ENCODE results near the gene DDX42. TPM values are rescaled to one million over a fixed set of nuclear protein-coding genes. Genes with fewer than 3 reads are reported as not detected.

Gene DDX42
- polyA plus RNA-seq, 1 experiment = 141 TPM

GRCh38 chr17:63827002-63827800 is 53.2 kb downstream of the DDX42 start, which contains the start of the genes FTSJ3 and PSMC5:
FTSJ3 (minus strand) TSS chr17:63827663; CDS start chr17:63826902, 761 bp downstream.
PSMC5 (plus strand) TSS chr17:63827431; CDS start chr17:63827491, 60 bp downstream.
- ChIA-PET POLR2A (interaction anchor here (0.8 to 2.4 kb wide), 9 partner anchors 9 to 501 kb away, joined by 3 to 12 read pairs (median 5); partner anchors contain the start of genes CCDC47, DDX42 and SMARCD2), CTCF (interaction anchor here (0.6 to 2.5 kb wide), 2 partner anchors 8 to 22 kb away, joined by 5 to 11 read pairs; no protein-coding TSS in a partner anchor)
- H3K4me3 ChIP-seq (ENCODE audit: low read depth, low read length) = peak within 1 kb of the TSS; percentile 91
- H3K27me3 ChIP-seq (ENCODE audit: control insufficient read depth, insufficient read depth, low read length) = no peaks in the 10 kb centered on the region
- H3K27ac ChIP-seq (ENCODE audit: low read depth, low read length) = peak within 1 kb of the TSS; percentile 83
- TF ChIP-seq, protein P1, sequence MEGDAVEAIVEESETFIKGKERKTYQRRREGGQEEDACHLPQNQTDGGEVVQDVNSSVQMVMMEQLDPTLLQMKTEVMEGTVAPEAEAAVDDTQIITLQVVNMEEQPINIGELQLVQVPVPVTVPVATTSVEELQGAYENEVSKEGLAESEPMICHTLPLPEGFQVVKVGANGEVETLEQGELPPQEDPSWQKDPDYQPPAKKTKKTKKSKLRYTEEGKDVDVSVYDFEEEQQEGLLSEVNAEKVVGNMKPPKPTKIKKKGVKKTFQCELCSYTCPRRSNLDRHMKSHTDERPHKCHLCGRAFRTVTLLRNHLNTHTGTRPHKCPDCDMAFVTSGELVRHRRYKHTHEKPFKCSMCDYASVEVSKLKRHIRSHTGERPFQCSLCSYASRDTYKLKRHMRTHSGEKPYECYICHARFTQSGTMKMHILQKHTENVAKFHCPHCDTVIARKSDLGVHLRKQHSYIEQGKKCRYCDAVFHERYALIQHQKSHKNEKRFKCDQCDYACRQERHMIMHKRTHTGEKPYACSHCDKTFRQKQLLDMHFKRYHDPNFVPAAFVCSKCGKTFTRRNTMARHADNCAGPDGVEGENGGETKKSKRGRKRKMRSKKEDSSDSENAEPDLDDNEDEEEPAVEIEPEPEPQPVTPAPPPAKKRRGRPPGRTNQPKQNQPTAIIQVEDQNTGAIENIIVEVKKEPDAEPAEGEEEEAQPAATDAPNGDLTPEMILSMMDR (IDR thresholded peaks at IDR 0.05; ENCODE audit: low read depth, low read length) = peak; percentile 53
- peak; percentile 85 for DNase-seq (ENCODE audit: low read depth, low spot score)
- no peaks in the 10 kb centered on the region; the same call in 1 of the 2 replicates for H3K9me3 ChIP-seq (ENCODE audit: control insufficient read depth, insufficient read depth, low read length)

- TF ChIP-seq, protein P1 (IDR thresholded peaks at IDR 0.05; ENCODE audit: low read depth, low read length) = no peak
- POLR2A ChIA-PET = interaction anchor here (0.6 to 2.4 kb wide), 6 partner anchors 11 to 206 kb away, joined by 3 to 12 read pairs (median 4); partner anchors contain the start of genes CCDC47, DDX42 and MAP3K3
- Histone ChIP-seq H3K4me3 (ENCODE audit: low read depth, low read length) (peak overlapping the region; percentile 91), H3K9me3 (ENCODE audit: control insufficient read depth, insufficient read depth, low read length) (no peaks in the 10 kb centered on the region; the same call in 1 of the 2 replicates), H3K27me3 (ENCODE audit: control insufficient read depth, insufficient read depth, low read length) (no peaks in the 10 kb centered on the region), H3K27ac (ENCODE audit: low read depth, low read length) (peak overlapping the region; percentile 83)
- DNase-seq (ENCODE audit: low read depth, low spot score) = no peak
- CTCF ChIA-PET = interaction anchor here (0.6 to 1.0 kb wide), 4 partner anchors 11 to 24 kb away, joined by 3 to 5 read pairs (median 4); no protein-coding TSS in a partner anchor
Observed at GRCh38 chr17:63827801-63828221, 53.8 kb downstream of the DDX42 start.

- POLR2A ChIA-PET = interaction anchor here (2.4 kb wide), 1 partner anchor 12 kb away, joined by 12 read pairs; no protein-coding TSS in a partner anchor
Observed at GRCh38 chr17:63828936-63829335, 55.0 kb downstream of the DDX42 start.

DNA sequence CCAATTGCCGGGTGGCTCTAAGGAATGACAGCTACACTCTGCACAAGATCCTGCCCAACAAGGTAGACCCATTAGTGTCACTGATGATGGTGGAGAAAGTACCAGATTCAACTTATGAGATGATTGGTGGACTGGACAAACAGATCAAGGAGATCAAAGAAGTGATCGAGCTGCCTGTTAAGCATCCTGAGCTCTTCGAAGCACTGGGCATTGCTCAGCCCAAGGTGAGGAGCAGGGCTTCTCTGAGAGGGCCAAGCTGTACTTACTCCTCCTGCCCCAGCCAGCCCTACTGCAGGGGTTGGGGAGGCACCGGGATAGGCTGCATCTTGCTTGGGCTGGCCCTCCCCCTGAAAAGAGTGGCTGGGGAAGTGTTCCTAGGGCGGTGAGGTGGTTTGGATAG is 56.3 kb downstream of the DDX42 start:
- no peaks in the 10 kb centered on the region for H3K27me3 ChIP-seq (ENCODE audit: control insufficient read depth, insufficient read depth, low read length)
- H3K27ac ChIP-seq (ENCODE audit: low read depth, low read length) = no peak overlapping the region
- TF ChIP-seq, protein P1 (IDR thresholded peaks at IDR 0.05; ENCODE audit: low read depth, low read length) = no peak
- ChIA-PET POLR2A (interaction anchor here (0.9 kb wide), 1 partner anchor 56 kb away, joined by 3 read pairs; the partner anchor contains the start of genes CCDC47 and DDX42), CTCF (interaction anchor here (0.6 kb wide), 1 partner anchor 33 kb away, joined by 3 read pairs; no protein-coding TSS in a partner anchor)
- H3K9me3 ChIP-seq (ENCODE audit: control insufficient read depth, insufficient read depth, low read length) = no peaks in the 10 kb centered on the region; the same call in 1 of the 2 replicates
- no peak for DNase-seq (ENCODE audit: low read depth, low spot score)
- H3K4me3 ChIP-seq (ENCODE audit: low read depth, low read length) = no peak overlapping the region

More at GRCh38 chr17:63828936-63829335, 55.0 kb downstream of the DDX42 start:
- TF ChIP-seq, protein P1 (IDR thresholded peaks at IDR 0.05; ENCODE audit: low read depth, low read length) = no peak
- CTCF ChIA-PET = interaction anchor here (1.0 kb wide), 1 partner anchor 14 kb away, joined by 4 read pairs; no protein-coding TSS in a partner anchor
- peak overlapping the region; percentile 91 for H3K4me3 ChIP-seq (ENCODE audit: low read depth, low read length)
- DNase-seq (ENCODE audit: low read depth, low spot score) = no peak
- H3K9me3 ChIP-seq (ENCODE audit: control insufficient read depth, insufficient read depth, low read length) = no peaks in the 10 kb centered on the region; the same call in 1 of the 2 replicates
- no peak overlapping the region for H3K27ac ChIP-seq (ENCODE audit: low read depth, low read length)
- H3K27me3 ChIP-seq (ENCODE audit: control insufficient read depth, insufficient read depth, low read length) = no peaks in the 10 kb centered on the region
